Germinal center (tissue), 1 donor: ENCODE measurements around the gene TIMELESS.
"Not testable (repeated sequence)": the region's sequence is repeated elsewhere in the genome, so short reads cannot be mapped to it uniquely, and the experiment has no call there.

Experiments
- DNase-seq: peaks from one replicate; pipeline ENCODE4 v3.0.0; 2012; ENCODE audit warnings: mixed read lengths, low spot score

Gene TIMELESS, protein sequence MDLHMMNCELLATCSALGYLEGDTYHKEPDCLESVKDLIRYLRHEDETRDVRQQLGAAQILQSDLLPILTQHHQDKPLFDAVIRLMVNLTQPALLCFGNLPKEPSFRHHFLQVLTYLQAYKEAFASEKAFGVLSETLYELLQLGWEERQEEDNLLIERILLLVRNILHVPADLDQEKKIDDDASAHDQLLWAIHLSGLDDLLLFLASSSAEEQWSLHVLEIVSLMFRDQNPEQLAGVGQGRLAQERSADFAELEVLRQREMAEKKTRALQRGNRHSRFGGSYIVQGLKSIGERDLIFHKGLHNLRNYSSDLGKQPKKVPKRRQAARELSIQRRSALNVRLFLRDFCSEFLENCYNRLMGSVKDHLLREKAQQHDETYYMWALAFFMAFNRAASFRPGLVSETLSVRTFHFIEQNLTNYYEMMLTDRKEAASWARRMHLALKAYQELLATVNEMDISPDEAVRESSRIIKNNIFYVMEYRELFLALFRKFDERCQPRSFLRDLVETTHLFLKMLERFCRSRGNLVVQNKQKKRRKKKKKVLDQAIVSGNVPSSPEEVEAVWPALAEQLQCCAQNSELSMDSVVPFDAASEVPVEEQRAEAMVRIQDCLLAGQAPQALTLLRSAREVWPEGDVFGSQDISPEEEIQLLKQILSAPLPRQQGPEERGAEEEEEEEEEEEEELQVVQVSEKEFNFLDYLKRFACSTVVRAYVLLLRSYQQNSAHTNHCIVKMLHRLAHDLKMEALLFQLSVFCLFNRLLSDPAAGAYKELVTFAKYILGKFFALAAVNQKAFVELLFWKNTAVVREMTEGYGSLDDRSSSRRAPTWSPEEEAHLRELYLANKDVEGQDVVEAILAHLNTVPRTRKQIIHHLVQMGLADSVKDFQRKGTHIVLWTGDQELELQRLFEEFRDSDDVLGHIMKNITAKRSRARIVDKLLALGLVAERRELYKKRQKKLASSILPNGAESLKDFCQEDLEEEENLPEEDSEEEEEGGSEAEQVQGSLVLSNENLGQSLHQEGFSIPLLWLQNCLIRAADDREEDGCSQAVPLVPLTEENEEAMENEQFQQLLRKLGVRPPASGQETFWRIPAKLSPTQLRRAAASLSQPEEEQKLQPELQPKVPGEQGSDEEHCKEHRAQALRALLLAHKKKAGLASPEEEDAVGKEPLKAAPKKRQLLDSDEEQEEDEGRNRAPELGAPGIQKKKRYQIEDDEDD

DNA sequence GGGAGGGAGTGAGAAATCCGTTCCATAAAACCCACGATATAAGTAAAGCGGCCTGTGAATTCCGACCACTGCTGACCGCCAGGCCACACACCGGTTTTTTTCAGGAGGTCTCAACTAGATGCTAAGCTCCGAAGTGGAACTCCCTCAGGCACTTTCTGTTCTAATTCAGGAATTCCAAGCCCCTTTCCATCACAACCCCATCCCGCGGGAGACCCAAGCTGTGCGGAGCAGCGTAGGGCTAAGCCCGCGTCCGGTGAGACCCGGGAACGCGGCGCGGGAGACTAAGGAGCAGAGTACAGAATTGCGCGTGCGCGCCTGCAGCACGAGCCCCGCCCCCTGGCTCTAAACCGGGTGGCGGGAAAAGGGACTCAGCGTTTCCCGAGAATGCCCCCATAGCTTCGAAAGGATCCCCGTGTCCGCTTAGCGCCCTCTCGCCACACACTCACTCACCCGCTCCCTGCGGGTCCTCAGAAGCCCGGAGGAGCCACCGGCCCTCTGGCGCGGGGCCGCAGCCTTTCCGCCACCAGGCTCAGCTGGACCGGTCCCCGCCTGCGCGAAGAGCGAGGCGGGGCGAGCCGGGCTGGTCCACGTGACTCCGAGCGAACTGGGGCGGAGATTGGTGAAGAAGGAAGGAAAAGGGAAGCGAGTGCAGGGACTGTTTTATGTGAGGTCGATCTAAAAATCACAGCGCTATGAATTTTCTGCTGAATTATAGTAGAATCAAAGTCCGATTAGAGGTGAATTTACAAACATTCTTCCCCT lies at the start of gene TIMELESS:
Gene TIMELESS (minus strand): TSS at position 567 of the 762 bp plus-strand sequence. CDS start 15,256 bp downstream, outside the sequence.
- DNase-seq: peak; percentile 97

DNA sequence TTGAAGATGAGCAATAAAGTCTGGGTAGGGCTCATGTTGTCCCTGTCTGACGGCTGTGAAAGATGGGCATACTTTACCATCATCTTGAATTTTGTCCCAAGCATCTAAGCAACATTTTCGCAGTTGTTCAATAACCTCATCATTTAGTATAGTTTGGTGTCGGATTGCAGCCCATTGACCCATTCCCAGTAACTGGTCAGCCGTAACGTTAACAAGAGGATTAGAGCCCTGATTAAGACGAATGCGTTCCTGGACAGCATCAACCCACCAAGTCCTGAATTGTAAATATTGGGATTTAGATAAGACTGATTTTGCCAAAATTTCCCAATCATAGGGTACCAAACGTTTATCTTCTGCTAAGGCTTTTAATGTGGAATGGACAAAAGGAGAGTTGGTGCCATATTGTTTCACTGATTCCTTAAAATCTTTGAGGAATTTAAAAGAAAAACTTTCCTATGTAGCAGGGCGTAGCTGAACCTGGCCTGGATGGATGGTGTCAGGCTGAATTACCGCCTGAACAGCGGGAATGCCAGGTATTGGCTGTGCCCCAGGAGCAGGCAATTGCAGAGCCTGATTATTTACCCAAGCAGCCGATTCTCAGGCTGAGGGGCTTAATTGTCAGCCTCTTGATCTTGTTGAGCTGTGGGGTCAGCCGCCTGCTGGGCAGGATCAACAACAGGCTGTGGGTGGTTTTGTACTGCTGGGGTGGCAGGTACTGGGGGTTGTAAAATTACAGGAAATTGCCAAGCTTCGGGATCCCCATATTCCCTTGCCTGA lies 49.1 kb upstream of the TIMELESS start:
- not testable (repeated sequence) for DNase-seq

DNA sequence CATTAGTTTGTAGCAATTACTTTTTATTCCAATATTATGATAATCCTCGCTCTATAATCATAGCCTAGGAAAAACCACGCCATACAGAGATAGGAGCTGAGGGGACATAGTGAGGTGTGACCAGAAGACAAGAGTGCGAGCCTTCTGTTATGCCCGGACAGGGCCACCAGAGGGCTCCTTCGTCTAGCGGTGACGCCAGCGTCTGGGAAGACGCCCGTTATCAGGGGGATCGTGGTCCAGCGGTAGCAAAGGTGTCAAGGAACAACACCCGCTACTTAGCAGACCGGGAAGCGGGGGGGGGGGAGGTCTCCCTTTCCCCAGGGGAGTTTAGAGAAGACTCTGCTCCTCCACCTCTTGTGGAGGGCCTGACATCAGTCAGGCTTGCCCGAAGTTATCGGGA lies 47.5 kb upstream of the TIMELESS start:
- peak; percentile 5 for DNase-seq

DNA sequence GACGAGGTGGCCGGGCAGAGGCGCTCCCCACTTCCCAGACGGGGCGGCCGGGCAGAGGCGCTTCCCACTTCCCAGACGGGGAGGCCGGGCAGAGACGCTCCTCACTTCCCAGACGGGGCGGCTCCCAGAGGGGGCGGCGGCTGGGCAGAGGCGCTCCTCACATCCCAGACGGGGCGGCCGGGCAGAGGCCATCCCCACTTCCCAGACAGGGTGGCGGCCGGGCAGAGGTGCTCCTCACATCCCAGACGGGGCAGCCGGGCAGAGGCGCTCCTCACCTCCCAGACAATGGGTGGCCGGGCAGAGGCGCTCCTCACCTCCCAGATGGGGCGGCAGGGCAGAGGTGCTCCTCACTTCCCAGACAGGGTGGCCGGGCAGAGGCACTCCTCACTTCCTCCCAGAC lies 45.3 kb upstream of the TIMELESS start:
- DNase-seq: not testable (repeated sequence)

DNA sequence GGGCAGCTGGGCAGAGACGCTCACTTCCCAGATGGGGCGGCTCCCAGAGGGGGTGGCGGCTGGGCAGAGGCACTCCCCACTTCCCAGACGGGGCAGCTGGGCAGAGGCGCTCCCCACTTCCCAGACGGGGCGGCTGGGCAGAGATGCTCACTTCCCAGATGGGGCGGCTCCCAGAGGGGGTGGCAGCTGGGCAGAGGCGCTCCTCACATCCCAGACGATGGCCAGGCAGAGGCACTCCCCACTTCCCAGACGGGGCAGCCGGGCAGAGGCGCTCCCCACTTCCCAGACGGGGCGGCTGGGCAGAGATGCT lies 44.8 kb upstream of the TIMELESS start:
- DNase-seq: not testable (repeated sequence)

DNA sequence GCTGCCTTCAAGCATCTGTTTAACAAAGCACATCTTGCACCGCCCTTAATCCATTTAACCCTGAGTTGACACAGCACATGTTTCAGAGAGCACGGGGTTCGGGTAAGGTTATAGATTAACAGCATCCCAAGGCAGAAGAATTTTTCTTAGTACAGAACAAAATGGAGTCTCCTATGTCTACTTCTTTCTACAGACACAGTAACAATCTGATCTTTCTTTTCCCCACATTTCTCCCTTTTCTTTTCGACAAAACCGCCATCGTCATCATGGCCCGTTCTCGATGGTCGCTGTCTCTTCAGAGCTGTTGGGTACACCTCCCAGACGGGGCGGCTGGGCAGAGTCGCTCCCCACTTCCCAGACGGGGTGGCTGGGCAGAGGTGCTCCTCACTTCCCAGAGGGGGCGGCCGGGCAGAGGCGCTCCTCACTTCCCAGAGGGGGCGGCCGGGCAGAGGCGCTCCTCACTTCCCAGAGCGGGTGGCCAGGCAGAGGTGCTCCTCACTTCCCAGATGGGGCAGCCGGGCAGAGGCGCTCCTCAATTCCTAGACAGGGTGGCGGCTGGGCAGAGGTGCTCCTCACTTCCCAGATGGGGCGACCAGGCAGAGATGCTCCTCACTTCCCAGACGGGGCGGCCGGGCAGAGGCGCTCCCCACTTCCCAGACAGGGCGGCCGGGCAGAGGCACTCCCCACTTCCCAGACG lies 44.3 kb upstream of the TIMELESS start:
- DNase-seq: not testable (repeated sequence)

DNA sequence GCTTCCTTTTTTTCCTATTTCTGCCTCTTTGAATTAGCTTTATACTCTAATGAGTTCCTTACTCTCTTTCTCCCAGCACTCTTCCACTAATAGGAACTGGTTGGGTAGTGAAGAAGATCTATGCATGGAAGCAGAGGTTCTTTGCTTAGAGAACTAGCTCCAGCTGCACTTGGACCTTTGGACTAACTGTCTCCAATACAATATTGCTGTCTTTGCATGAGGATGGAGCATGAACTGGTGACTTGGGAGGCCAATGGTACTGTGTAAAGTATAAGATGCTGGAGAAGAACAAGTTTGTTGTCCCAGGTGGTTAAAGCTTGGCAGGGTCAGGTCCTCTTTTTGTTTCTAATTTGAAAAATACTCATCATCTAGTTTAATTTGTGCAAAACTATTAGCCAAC lies 41.1 kb upstream of the TIMELESS start:
- DNase-seq: no peak

DNA sequence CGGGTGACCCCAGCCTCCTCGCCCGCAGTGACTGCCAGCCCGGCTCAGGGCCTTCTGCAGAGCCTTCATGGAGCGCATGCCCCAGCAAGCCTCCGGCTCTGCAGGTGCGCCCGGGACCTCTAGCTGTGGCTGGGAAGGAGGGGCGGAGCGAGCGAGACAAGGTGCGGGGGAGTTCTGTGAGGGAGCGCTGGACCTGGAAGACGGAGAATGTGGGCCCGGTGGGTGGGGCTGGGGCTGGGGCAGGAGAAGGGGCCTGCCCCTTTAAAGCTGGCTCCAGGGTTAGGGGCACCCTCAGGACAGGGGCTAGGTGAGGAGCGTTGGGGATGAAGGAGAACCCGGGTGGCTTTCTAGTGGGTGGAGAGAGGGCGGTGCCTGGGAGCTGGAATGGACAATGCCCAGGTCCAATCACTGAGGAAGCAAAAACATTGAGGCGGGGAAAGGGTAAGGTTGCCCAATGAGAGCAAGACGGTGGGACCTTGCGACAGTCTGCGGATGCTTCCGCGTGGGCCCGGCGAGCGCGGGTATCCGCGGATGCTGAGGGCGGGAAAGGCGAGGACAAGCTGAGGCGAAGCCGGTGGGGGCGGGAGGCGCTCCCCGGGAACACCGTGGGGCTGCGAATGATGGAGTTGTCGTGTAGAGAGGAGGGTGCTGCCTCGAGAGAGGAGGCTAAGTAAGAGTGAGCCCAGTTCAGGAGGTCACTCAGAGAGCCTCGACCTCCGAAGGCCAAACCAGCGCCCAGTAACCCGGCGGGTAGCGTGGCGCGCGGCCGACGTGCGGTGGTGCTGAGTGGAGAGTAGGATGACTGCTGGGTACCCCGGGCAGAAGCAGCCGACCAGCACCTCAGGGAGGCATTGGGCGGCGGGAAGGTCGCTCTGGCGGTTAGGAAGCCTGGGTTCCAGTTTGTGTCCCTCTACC lies 39.1 kb upstream of the TIMELESS start, which contains the start of gene GLS2:
Gene GLS2 (minus strand): TSS at position 121 of the 915 bp plus-strand sequence. CDS start 43 bp downstream, at position 78.
- peak; percentile 88 for DNase-seq

DNA sequence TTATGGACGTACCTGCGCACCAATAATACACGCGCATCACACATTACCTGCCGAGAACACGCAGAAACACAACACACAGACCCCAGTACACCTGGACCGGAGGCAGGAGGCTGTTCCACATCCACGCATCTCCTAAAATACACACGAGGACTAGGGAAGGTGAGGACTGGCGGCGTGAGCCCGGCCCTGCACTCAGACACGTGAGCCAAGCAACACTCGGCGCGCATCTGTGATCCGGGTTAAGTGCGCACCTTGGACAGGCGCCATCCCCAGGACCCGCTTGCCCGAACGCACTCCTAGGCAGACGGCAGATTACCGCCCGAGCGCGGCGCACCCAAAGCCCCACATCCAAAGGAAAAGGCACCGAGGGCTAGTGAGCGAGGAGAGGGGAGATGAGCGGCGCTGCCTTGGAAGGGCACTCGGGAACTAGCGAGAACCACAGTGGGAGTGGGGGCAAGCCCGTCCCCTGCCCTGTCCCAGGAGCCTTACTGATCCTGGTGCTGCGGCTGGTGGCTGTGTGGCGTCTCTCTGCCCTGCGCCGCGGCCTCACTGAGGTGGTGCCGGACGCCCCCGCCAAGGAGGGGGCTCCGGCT lies 38.3 kb upstream of the TIMELESS start:
- DNase-seq: peak; percentile 23

DNA sequence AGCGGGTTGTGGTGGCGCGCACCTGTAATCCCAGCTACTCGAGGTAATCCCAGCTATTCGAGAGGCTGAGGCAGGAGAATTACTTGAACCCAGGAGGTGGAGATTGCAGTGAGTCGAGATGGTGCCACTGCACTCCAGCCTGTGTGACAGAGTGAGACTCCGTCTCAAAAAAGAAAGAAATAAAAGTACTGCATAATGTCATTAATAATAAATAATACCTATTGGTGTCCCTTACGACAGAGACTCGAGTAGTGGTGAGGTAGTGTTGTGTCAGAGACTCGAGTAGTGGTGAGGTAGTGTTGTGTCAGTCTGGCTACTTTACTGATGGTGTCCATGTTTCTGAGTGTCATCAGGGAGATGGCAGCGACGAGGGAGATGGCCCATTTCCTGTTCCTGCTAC lies 37.5 kb upstream of the TIMELESS start:
- DNase-seq: no peak

DNA sequence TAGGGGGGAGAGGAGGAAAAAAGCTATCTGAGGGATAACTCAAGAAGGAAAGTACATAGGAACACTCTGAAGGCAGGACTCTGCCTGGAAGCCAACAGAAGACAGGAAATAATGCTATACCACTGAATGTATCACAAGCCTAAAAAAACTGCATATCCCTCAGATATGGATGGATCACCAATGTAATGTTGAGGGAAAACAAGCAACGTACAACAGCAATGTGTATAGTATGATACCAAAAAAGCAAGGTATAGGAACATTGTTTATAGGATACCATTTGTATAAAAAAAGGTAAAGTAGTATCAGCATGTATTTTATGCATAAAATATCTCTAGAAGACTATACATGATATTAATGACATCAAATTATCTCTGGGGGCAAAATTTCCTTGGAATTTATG lies 35.3 kb upstream of the TIMELESS start:
- no peak for DNase-seq

DNA sequence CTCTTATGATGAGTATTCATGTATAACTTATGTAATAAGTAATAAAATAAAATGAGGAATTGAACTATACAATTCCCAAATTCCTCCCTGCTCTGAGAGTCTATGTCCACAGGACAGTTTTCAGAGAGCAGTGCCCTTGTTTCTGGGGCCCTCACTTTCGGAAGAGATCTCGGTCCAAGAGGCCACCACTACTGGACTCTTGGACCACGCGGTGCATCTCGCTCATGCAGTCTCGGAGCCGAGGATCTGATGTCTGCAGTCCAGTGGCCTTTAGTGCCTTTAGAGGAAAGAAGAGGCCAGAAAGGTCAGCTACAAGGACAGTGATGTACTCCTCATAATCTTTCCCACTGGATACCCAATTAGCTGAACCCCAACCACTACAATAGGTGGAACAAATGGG lies 30.4 kb upstream of the TIMELESS start:
- no peak for DNase-seq

DNA sequence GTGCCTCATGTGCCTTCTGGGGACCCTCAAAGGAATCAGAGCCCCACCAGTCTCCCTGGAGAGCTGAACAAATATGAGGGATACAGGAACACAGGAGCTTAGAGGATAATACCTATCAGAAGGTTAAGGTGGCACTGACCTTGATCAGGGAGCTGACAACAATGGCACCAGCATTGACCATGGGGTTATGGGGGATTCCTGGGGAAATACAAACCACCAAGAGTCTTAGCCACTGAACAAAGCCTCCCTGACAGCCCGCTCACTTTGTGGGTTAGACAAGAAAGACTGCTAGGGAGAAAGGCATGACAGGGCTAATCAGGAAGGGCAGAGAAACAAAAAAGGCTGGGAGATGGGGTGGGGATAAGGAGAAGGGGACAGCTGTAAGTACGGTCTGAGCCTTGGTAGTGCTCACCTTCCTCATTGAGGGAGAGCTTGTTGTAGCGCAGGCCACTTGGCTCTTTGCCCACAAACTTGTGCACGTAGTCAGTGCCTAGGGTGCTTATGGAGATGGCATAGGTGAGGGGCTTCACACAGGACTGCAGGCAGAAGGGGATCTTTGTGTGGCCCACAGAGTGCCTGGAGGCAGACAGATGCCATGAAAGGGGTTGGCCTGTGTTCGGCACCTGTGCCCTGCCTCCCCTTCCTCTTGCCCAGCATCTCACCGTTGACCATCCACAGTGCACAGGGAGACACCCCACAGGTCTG lies 28.4 kb upstream of the TIMELESS start:
- DNase-seq: no peak

DNA sequence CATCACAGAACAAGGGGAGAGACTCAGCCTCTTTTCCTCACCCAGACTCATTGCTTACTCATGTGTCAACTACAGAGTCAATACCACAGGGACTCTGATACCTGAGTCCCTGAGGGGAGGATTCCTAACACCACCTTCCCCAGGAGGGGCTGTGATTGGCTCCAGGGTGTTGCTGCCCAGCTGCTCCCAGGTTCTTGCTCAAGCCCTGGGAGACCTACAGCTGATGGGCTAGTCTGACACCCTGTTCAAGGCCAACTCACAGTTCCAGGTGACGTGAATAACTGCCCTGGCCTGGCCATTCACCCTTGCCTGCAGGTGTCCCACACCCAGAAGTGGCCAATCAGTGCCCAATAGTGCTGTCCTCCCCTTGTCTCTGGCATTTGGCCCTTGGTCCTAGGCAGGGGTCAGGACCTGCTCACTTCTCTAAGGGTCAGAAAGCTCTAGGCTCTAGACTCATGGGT lies 27.8 kb upstream of the TIMELESS start:
- no peak for DNase-seq

DNA sequence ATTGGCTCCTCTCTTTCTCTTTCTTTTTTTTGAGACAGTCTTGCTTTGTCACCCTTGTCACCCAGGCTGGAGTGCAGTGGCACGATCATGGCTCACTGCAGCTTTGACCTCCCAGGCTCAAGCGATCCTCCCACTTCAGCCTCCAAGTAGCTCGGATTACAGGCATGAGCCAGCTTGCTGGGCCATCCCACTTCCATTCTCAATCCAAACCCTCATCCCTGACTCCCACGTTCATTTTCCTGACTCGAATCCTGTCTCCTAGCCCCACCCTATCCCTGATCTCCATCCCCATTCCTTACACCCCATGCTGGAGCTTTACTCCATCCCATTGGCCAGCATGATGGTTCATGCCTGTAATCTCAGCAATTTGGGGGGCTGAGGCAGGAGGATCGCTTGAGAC lies 26.9 kb upstream of the TIMELESS start:
- DNase-seq: no peak

DNA sequence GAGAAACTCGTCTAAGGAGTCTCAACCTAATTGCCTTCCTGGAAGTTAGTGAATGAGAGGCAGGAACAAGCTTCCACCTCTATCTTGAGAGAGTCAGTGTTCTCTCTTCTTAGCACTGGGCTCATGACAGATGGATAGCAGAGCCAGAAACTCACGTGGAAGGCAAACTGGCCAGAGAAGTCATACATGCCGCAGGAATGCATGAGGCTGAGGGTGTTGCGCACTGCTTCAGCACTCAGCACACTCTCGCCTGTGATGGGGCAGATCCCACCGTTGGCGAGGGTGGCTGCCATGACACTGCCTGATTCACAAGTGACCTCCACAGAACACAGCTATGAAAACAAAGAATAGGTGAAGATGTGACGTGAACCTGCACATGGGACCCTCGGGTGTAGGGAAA lies 25.2 kb upstream of the TIMELESS start:
- DNase-seq: no peak

DNA sequence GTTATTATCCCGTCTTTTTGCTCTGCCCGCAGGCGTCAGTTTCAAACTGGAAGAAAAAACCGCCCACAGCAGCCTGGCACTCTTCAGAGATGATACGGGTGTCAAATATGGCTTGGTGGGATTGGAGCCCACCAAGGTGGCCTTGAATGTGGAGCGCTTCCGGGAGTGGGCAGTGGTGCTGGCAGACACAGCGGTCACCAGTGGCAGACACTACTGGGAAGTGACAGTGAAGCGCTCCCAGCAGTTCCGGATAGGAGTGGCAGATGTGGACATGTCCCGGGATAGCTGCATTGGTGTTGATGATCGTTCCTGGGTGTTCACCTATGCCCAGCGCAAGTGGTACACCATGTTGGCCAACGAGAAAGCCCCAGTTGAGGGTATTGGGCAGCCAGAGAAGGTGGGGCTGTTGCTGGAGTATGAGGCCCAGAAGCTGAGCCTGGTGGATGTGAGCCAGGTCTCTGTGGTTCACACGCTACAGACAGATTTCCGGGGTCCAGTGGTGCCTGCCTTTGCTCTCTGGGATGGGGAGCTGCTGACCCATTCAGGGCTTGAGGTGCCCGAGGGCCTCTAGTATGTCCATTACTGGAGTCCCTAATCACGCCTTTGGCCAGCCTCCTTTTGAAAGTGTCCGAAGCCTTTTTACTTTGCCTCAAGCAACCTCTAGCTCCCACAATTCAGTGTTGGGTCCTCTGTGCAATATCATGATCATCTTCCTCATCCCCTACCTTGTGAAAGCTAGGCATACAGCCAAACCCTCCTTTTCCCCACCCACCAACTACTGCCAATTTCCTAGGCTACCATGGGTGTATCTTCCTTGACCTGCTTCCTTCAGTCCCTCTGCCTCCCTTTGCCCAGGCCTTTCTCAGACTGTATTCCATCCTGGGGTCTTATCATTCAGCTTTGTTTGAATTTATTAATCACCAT lies 20.0 kb upstream of the TIMELESS start:
- DNase-seq: no peak
